Measurements from ENCODE around the gene CXCR2.

- TF ChIP-seq CTCF (IDR thresholded peaks at IDR 0.05 in 8 of 11, conservative IDR thresholded peaks at IDR 0.05 in 3 of 11) (no peak), POLR2AphosphoS5 (IDR thresholded peaks at IDR 0.05) (no peak), POLR2A (IDR thresholded peaks at IDR 0.05) (no peak)
These were observed 5.0 kb downstream of the CXCR2 start for GRCh38 chr2:218130822-218131221.
